Sigmoid colon (tissue), 4 donors: ENCODE results near the gene C2orf74.

Experiments used
- CTCF ChIP-seq, 4 experiments: fragments of 450-650 bp in 3 of 4; fragments of 200-600 bp in 1 of 4; IDR thresholded peaks; one replicate each; pipeline ENCODE4 v1.5.1; 2016 to 2019; ENCODE audit warnings: antibody characterized with exemption in 4 of 4, mild to moderate bottlenecking in 3 of 4, moderate library complexity in 2 of 4
- POLR2A ChIP-seq, 2 donors: fragments of 450-650 bp; IDR thresholded peaks; one replicate each; pipeline ENCODE4 v1.6.1; 2016; ENCODE audit warnings: antibody characterized with exemption in 2 of 2, mild to moderate bottlenecking in 2 of 2, moderate library complexity in 2 of 2
- POLR2AphosphoS5 ChIP-seq, 4 donors: sonication (generic); formaldehyde crosslinking; IDR thresholded peaks; one replicate each; pipeline ENCODE4 v1.6.1; 2017; ENCODE audit warnings: antibody characterized with exemption in 4 of 4

GRCh38 chr2:61138859-61139258, 23.1 kb upstream of the C2orf74 start:
- TF ChIP-seq CTCF (IDR thresholded peaks at IDR 0.05) (no peak), POLR2A (IDR thresholded peaks at IDR 0.05) (no peak), POLR2AphosphoS5 (IDR thresholded peaks at IDR 0.05) (no peak)
